Measurements from ENCODE around the gene ZNHIT3. TPM values are rescaled to one million over a fixed set of nuclear protein-coding genes. Genes with fewer than 3 reads are reported as not detected.
A peak's percentile ranks its signal among the peaks of the same experiment; 100 is the strongest.

The ZNHIT3 gene
- total and polyA plus RNA-seq, 2 of the 13 experiments (the other 11 are each of a cell fraction or from before 2014, with no cell fraction given) = 66.6 to 77.4 TPM

GRCh38 chr17:36544307-36545076 lies 58.0 kb downstream of the ZNHIT3 start, which contains the start of gene GGNBP2 (continued):
- TF ChIP-seq ZNF747 (CRISPR knock-in tag; IDR thresholded peaks at IDR 0.05; ENCODE audit: borderline replicate concordance) (no peak), ZNF563 (CRISPR knock-in tag; IDR thresholded peaks at IDR 0.05) (no peak), TBL1XR1 (IDR thresholded peaks at IDR 0.05; ENCODE audit: borderline replicate concordance, low read length, partially characterized antibody) (no peak), NFYC (CRISPR knock-in tag; IDR thresholded peaks at IDR 0.05) (peak; percentile 7; the same call in 1 of the 2 replicates), NFATC3 (CRISPR knock-in tag; IDR thresholded peaks at IDR 0.05) (no peak), SUZ12 (IDR thresholded peaks at IDR 0.05; ENCODE audit: low read depth, low read length) (no peak), GLI4 (CRISPR knock-in tag; IDR thresholded peaks at IDR 0.05; ENCODE audit: borderline replicate concordance) (no peak), KDM3A (CRISPR knock-in tag; IDR thresholded peaks at IDR 0.05; ENCODE audit: low read depth) (0 out of 2 replicates have a peak, but pooled peaks have one; percentile 46), FOXJ3 (CRISPR knock-in tag; IDR thresholded peaks at IDR 0.05; ENCODE audit: borderline replicate concordance) (no peak), ZNF362 (CRISPR knock-in tag; IDR thresholded peaks at IDR 0.05; ENCODE audit: borderline replicate concordance) (no peak), KAT7 (CRISPR knock-in tag; IDR thresholded peaks at IDR 0.05; ENCODE audit: borderline replicate concordance) (no peak; the same call in 1 of the 2 replicates), ZNF547 (CRISPR knock-in tag; IDR thresholded peaks at IDR 0.05) (peak; percentile 85), RARA (CRISPR knock-in tag; IDR thresholded peaks at IDR 0.05) (no peak), BCL3 (CRISPR knock-in tag; IDR thresholded peaks at IDR 0.05) (no peak), PAX8 (CRISPR knock-in tag; IDR thresholded peaks at IDR 0.05; ENCODE audit: borderline replicate concordance) (no peak; the same call in 1 of the 2 replicates), TRIM24 (CRISPR knock-in tag; IDR thresholded peaks at IDR 0.05) (no peak), ELF3 (CRISPR knock-in tag; IDR thresholded peaks at IDR 0.05) (no peak), CCDC6 (CRISPR knock-in tag; IDR thresholded peaks at IDR 0.05) (no peak), ZNF746 (CRISPR knock-in tag; IDR thresholded peaks at IDR 0.05) (no peak; the same call in 1 of the 2 replicates), BRF2 (CRISPR knock-in tag; IDR thresholded peaks at IDR 0.05) (no peak), SRSF1 (optimal IDR thresholded peaks at IDR 0.05; ENCODE audit: low read depth, low read length) (peak; percentile 49), PAXIP1 (CRISPR knock-in tag; conservative IDR thresholded peaks at IDR 0.05) (0 out of 2 replicates have a peak, but pooled peaks have one; percentile 16), ZNF790 (CRISPR knock-in tag; IDR thresholded peaks at IDR 0.05; ENCODE audit: borderline replicate concordance) (no peak)
